HUES64 (cell line): ENCODE results near the gene GTF2H2C.
"Not testable (repeated sequence)": the region's sequence is repeated elsewhere in the genome, so short reads cannot be mapped to it uniquely, and the experiment has no call there.

Source experiments
- H3K27ac ChIP-seq: 2 replicates; pipeline ENCODE4 v1.7.0; 2013; ENCODE audit warnings: low read depth, low read length, inconsistent platforms
- H3K27me3 ChIP-seq: 2 replicates; pipeline ENCODE4 v1.6.1; 2013; ENCODE audit warnings: mild to moderate bottlenecking, low read length; ENCODE audit not compliant: insufficient read depth
- H3K36me3 ChIP-seq: 2 replicates; pipeline ENCODE4 v1.6.1; 2013; ENCODE audit warnings: mild to moderate bottlenecking, low read length; ENCODE audit not compliant: insufficient read depth
- H3K4me1 ChIP-seq: 2 replicates; pipeline ENCODE4 v1.6.1; 2013; ENCODE audit warnings: mild to moderate bottlenecking, low read length, moderate library complexity; ENCODE audit not compliant: insufficient read depth
- H3K4me3 ChIP-seq: 2 replicates; pipeline ENCODE4 v1.5.1; 2013; ENCODE audit warnings: mild to moderate bottlenecking, low read length, moderate library complexity
- H3K9ac ChIP-seq: 2 replicates; pipeline ENCODE4 v1.6.1; 2013; ENCODE audit warnings: mild to moderate bottlenecking, low read depth, low read length
- H3K9me3 ChIP-seq: 2 replicates; pipeline ENCODE4 v1.6.1; 2013; ENCODE audit warnings: low read depth, low read length; ENCODE audit not compliant: insufficient read depth
- WGBS: fragments of 150-250, 120-280 bp; methylation state at CpG from one replicate; pipeline ENCODE4 v1.1.7; 2013; ENCODE audit warnings: missing lambda C conversion rate; 5-methylcytosine and 5-hydroxymethylcytosine counted together

The GTF2H2C gene

DNA sequence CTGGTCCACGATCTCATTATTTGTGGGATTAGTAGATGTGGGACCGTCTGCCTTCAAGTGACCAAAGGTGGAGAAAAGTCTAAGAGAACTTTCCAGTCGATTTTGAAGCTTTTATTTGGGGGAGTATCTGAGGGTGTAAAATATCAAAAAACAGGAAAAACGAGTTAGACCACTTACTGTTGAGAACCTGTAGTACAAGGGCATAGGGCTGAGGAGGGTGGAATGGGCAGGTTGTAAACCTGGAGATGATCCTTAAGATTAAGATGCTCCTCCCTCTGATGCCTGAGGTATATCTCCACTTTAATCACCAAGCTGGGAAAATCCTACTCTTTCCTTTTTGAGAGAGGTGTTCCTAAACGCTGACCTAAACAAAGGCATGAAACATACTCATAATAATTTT lies 32.0 kb upstream of the GTF2H2C start:
- no peak overlapping the region for H3K9ac ChIP-seq
- no peak overlapping the region for H3K27ac ChIP-seq
- H3K4me1 ChIP-seq = peaks cover 19% of the 10 kb centered on the region
- no peaks in the 10 kb centered on the region for H3K9me3 ChIP-seq
- no peaks in the 10 kb centered on the region for H3K27me3 ChIP-seq
- H3K36me3 ChIP-seq = peaks cover 10% of the 10 kb centered on the region; the same call in 1 of the 2 replicates
- 92% methylated on average over 5 of the region's 5 CpGs for WGBS
- 0 out of 2 replicates have a peak overlapping the region, but pooled peaks have one; percentile 11 for H3K4me3 ChIP-seq

DNA sequence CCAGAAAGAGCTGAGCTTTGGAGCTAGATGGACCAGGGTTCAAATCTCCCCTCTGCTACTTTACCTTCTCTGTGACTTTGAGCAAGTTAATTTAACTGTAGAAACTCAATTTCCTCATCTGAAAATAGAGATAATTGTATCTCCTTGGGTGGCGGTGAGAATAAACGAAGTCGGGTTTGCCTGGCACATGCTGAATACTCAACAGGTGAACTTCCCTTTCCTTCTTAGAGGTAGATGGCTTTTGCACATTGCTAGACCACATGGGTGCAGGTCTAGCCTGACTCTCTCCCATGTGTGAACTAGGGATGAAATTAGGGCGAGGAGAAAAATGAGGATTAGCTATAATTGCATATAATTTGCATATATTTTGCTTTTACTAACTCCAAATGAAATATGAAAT lies 31.4 kb upstream of the GTF2H2C start:
- Histone ChIP-seq H3K9me3 (no peaks in the 10 kb centered on the region), H3K27me3 (no peaks in the 10 kb centered on the region), H3K4me3 (no peak overlapping the region), H3K27ac (no peak overlapping the region), H3K36me3 (peaks cover 9% of the 10 kb centered on the region; the same call in 1 of the 2 replicates), H3K4me1 (peaks cover 19% of the 10 kb centered on the region), H3K9ac (no peak overlapping the region)
- whole genome bisulfite sequencing = 92% methylated on average over 3 of the region's 4 CpGs

DNA sequence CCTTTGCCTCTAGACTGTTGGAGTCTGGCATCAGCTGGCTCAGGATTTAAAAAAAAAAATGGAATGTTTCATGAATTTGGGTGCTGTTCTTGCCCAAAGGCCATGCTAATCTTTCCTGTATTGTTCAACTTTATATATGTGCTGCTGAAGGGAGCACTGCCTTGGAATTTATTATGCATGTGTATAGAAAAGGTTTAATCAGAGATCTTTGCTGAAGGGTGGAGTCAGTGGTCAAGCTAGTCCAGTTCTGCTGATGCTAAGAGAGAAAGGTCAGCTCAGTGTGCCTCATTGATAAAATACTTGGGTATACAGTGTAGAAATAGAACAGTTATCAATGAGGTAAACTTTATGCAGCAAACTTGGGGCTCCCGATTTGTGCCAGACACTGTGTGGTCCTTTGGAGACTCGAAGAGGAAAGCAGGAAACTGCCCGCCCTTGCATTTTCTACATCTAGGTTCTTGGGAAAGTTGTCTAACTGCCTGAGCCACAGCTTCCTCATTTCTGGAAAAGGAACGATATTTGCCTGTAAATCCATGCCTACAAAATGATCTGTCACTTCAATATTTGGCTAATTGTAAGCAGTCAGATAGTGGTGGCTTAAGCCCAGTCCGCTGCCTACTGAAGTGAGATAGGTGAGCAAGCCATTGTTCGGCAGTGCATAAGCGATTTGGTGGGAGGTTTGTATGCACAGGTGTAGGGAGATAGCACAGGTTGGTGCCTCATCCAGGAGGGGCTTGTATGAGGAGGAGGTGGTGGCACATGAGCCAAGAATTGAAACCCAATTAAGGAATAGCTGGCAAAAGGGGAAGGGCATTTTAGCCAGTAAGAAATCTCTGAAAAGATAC lies 29.2 kb upstream of the GTF2H2C start:
- Histone ChIP-seq H3K9me3 (no peaks in the 10 kb centered on the region), H3K27me3 (no peaks in the 10 kb centered on the region), H3K4me1 (peaks cover 19% of the 10 kb centered on the region), H3K4me3 (no peak overlapping the region), H3K27ac (no peak overlapping the region), H3K36me3 (0 out of 2 replicates have a peak, but pooled peaks cover 9% of the 10 kb centered on the region), H3K9ac (no peak overlapping the region)
- WGBS = 93% methylated on average over 7 of the region's 7 CpGs

DNA sequence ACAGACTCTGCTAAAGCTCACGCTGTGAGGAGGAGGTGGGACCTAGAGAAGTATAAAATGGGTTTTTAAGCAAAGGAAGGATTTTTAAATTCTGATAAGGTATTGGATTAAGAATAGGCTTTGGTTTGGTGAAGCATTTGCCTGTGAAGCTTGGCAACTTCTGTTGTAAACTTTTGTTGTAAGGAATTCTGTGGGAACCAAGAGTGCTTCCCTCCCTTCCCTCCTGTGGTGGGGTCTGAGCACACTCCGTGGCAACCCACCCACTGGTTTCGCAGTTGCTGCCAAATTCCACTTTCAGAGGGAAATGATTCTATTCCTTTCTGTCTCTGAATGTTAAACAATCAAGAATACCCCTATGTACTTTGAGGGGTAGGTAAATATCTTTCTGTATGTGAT lies 28.6 kb upstream of the GTF2H2C start:
- 0 out of 2 replicates have a peak, but pooled peaks cover 6% of the 10 kb centered on the region for H3K36me3 ChIP-seq
- H3K9me3 ChIP-seq = no peaks in the 10 kb centered on the region
- no peak overlapping the region for H3K27ac ChIP-seq
- peaks cover 19% of the 10 kb centered on the region for H3K4me1 ChIP-seq
- H3K27me3 ChIP-seq = no peaks in the 10 kb centered on the region
- no peak overlapping the region for H3K9ac ChIP-seq
- WGBS = 72% methylated on average over 3 of the region's 3 CpGs
- H3K4me3 ChIP-seq = no peak overlapping the region

DNA sequence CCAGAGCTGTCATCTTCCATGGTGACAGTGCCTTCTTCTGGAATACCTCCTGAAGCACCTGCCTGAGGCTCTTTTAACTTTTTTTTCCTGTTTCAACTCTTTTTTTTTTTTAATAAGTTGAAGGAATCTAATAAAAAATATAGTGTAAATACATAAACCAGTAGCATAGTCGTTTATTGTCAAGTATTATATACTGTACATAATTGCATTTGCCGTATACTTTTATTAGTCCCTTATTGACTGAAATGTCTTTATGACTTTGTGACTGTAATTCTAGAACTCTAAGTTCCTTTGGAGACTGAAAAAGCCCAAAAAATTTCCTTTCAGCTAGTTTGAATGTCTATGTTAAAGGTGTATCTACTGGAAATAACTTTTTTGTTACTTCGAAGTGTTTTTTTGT lies 22.1 kb upstream of the GTF2H2C start:
- H3K27me3 ChIP-seq, H3K4me1 ChIP-seq, H3K9me3 ChIP-seq, H3K9ac ChIP-seq, H3K4me3 ChIP-seq, H3K27ac ChIP-seq, H3K36me3 ChIP-seq: not testable (repeated sequence)
- WGBS = no CpG with 5 or more reads among the region's 3 CpGs

DNA sequence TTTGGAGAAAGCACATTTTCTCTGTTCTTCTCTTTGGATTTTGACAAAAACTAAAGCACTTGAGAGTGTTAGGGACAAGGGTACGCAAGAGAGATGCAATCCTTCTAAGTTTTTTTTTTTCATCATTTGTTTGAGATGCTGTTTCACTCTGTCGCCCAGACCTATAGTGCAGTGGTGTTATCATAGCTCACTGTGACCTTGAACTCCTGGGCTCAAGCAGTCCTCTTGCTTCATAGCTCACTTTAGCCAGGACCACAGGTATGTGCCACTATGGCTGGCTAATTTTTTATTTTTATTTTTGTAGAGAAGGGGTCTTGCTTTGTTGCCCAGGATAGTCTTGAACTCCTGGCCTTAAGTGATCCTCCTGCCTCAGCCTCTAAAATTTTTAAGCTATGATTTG lies 21.3 kb upstream of the GTF2H2C start:
- H3K9me3 ChIP-seq, H3K36me3 ChIP-seq, H3K4me3 ChIP-seq, H3K4me1 ChIP-seq, H3K27me3 ChIP-seq, H3K9ac ChIP-seq, H3K27ac ChIP-seq: not testable (repeated sequence)
- WGBS = 86% methylated on average over 1 of the region's 2 CpGs

DNA sequence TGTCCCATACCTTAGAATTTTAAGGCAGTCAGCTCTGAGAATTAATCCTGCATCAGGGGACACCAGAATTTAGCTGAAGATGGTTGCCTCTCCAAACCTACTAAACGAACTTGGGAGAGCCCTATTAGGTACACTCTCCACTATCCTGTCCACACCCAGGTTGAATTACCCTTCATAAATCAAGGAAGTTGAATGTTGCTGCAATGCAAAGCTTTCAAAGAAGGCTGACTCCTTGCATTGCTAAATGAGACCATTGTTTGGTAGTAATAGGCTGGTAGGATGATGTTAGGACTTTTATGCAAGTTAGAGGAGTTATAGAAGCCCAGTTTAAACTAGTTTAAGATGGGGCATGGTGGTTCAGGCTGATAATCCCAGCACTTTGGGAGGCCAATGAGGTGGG lies 18.6 kb upstream of the GTF2H2C start:
- WGBS = no CpG with 5 or more reads among the region's 1 CpG
- H3K9ac ChIP-seq, H3K27me3 ChIP-seq, H3K4me1 ChIP-seq, H3K36me3 ChIP-seq, H3K27ac ChIP-seq, H3K4me3 ChIP-seq, H3K9me3 ChIP-seq: not testable (repeated sequence)

DNA sequence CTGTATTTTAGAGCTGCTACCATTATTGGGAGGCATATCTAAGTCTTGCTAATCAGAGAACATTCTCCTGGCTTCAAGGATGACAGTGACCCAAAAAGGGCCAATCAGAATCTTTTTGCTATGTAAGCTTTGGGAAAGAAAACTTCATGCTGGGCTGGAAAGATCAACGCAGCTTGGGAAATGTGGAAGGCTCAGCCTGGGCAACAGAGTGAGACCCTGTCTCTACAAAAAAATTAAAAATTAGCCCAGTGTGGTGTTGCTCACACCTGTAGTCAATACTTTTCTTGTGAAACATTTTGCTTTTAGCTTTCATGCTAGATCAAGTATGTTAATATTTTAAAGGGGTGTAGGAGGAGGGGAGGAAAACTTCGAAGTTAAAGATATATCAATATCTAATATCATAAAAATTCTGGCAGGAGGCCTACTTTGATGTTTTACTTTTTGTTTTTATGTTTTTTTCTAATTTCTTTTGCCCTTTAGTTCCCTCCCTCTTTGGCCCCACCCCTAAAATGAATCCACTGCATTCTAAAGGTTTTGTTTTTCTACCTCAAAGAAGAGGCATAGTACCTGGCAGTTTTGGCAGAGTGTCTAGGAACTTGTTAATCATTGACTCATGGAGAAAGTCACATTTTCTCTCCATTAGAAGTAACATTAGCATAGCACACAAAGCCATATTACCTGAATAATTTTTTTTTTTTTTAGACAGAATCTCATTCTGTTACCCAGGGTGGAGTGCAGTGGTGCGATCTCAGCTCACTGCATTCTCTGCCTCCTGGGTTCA lies 17.0 kb upstream of the GTF2H2C start:
- H3K27me3 ChIP-seq, H3K9me3 ChIP-seq, H3K36me3 ChIP-seq, H3K27ac ChIP-seq, H3K9ac ChIP-seq, H3K4me3 ChIP-seq, H3K4me1 ChIP-seq: not testable (repeated sequence)
- whole genome bisulfite sequencing = no CpG with 5 or more reads among the region's 3 CpGs

DNA sequence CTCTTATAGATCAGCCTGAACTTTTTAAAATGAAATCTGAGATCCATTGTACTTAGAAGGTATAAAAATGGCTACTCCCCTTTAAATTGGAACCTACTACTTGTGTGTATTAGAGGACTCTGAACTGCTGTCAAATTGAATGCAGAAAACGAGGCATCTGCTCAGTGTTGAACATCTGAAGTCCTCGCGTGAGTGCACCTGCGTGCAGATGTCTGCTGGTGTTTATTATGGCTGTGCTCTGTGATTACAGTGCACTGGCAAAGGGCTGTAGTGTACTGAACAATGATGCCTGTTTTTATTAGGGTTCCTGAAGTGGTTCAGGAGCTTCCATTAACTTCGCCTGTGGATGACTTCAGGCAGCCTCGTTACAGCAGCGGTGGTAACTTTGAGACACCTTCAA lies 15.4 kb upstream of the GTF2H2C start:
- H3K36me3 ChIP-seq = not testable (repeated sequence)
- WGBS = no CpG with 5 or more reads among the region's 7 CpGs

DNA sequence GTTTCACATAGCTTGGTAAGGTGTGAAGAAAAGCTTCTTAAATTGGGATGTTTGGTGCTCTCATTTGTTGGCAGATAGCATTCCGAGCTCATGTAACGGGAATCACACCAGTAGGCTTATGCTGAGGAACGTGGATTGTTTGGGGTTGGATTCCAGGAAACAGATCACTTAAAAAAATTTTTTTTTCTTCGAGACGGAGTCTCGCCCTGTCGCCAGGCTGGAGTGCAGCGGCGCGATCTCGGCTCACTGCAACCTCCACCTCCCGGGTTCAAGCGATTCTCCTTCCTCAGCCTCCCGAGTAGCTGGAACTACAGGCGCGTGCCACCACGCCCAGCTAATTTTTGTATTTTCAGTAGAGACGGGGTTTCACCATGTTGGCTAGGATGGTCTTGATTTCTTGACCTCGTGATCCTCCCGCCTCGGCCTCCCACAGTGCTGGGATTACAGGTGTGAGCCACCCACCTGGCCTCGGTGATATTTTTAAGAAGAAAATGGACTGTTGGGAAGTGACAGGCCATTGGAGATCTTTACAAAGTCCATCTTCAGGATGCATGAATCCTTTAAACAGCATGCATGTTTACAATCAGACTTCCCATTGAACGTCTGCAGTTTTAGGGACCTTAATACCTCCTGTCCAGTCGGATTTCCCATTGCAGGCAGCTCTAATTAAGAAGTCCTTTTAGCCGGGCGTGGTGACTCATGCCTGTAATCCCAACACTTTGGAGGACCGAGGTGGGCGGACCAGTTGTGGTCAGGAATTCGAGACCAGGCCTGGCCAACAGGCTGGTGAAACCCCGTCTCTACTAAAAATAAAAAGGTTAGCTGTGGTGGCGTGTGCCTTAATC lies 818 bp downstream of the GTF2H2C start:
- 14% methylated on average over 13 of the region's 31 CpGs for WGBS
- not testable (repeated sequence) for H3K4me1 ChIP-seq, H3K36me3 ChIP-seq, H3K27me3 ChIP-seq, H3K27ac ChIP-seq, H3K9me3 ChIP-seq
- Histone ChIP-seq H3K9ac (peak overlapping the region; percentile 44; the same call in 1 of the 2 replicates), H3K4me3 (peak overlapping the region; percentile 53)

More for the DNA sequence above, 15.4 kb upstream of the GTF2H2C start:
- not testable (repeated sequence) for H3K27ac ChIP-seq, H3K9ac ChIP-seq, H3K4me3 ChIP-seq, H3K4me1 ChIP-seq, H3K9me3 ChIP-seq, H3K27me3 ChIP-seq

DNA sequence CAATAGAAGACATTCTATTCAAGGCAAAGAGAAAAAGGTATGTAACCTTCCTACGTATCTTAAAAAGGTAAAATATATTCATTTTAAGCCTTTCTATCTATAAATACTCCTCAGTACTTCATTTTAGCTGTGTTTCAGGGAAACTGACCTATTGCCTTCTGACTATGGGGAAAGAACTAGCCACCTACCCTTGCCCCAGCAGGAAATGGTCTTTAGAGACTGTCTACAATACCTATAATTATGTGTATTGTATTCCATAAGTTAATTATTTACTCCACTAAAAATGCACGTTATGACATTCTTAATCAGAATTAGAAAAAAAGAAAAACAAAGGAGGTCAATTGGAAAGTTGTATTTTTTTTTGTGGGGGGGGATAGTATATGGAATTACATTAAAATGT lies 6.2 kb downstream of the GTF2H2C start:
- not testable (repeated sequence) for H3K4me3 ChIP-seq, H3K27ac ChIP-seq, H3K36me3 ChIP-seq, H3K4me1 ChIP-seq, H3K9me3 ChIP-seq, H3K27me3 ChIP-seq, H3K9ac ChIP-seq
- no CpG with 5 or more reads among the region's 2 CpGs for WGBS
